Measurements from ENCODE around the gene MBD6. TPM values are rescaled to one million over a fixed set of nuclear protein-coding genes. Genes with fewer than 3 reads are reported as not detected.

Gene MBD6
- total RNA-seq, 1 experiment from 2014 or later = 78.4 TPM

DNA sequence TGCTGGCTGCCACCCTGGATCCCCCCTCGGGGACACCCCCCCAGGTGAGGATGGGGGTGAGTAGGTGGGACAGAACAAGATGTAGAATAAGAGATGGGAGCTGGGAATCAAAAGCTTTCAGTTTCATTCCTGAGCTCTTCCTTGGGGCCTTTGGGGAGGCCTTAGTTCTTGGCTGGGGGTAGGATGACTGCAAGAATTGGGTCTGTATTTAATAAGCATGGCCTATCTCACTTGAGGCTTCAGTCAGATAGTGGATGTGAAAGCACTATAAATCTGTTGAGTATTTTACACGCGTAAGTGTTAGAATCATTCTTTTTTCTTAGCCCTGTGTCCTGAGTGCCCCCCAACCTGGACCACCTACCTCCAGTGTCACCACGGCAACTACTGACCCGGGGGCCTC, 4.6 kb downstream of the MBD6 start:
- peaks cover 14% of the 10 kb centered on the region; the same call in 1 of the 2 replicates for H4K20me1 ChIP-seq (ENCODE audit: insufficient read depth)
- H3K4me3 ChIP-seq = no peak overlapping the region
- H3K4me2 ChIP-seq = no peak overlapping the region
- H3K36me3 ChIP-seq (ENCODE audit: low read depth) = peaks cover 11% of the 10 kb centered on the region; the same call in 1 of the 2 replicates
- H3K9me2 ChIP-seq (ENCODE audit: insufficient read depth) = no peaks in the 10 kb centered on the region
- no peak overlapping the region for H3K27ac ChIP-seq
- no peaks in the 10 kb centered on the region for H3K9me3 ChIP-seq (ENCODE audit: insufficient read depth, low read depth)
- POLR2A ChIA-PET (ENCODE audit: unreplicated experiment) = interaction anchor here (0.8 kb wide), 1 partner anchor 11 kb away, joined by 12 read pairs; no protein-coding TSS in a partner anchor
- H3F3A ChIP-seq (ENCODE audit: insufficient read depth, low read depth) = peaks cover 28% of the 10 kb centered on the region
- peaks cover 25% of the 10 kb centered on the region for H3K79me2 ChIP-seq (ENCODE audit: low read depth)
- peaks cover 10% of the 10 kb centered on the region; the same call in 1 of the 2 replicates for H3K4me1 ChIP-seq (replicated peaks; ENCODE audit: insufficient read depth)
- no TSS peak for BruUV-seq (replicated peaks)
- H2AFZ ChIP-seq = no peak overlapping the region
- CTCF ChIA-PET = no interaction called here
- no peak for DNase-seq
- intact Hi-C loops (cut with micrococcal nuclease; ENCODE audit: unreplicated experiment) = no loop called here
- H3K27me3 ChIP-seq (ENCODE audit: insufficient read depth, low read depth) = no peaks in the 10 kb centered on the region
- TF ChIP-seq, protein P1, sequence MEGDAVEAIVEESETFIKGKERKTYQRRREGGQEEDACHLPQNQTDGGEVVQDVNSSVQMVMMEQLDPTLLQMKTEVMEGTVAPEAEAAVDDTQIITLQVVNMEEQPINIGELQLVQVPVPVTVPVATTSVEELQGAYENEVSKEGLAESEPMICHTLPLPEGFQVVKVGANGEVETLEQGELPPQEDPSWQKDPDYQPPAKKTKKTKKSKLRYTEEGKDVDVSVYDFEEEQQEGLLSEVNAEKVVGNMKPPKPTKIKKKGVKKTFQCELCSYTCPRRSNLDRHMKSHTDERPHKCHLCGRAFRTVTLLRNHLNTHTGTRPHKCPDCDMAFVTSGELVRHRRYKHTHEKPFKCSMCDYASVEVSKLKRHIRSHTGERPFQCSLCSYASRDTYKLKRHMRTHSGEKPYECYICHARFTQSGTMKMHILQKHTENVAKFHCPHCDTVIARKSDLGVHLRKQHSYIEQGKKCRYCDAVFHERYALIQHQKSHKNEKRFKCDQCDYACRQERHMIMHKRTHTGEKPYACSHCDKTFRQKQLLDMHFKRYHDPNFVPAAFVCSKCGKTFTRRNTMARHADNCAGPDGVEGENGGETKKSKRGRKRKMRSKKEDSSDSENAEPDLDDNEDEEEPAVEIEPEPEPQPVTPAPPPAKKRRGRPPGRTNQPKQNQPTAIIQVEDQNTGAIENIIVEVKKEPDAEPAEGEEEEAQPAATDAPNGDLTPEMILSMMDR (conservative IDR thresholded peaks at IDR 0.05) = no peak
- no peak for TF ChIP-seq EZH2 (IDR thresholded peaks at IDR 0.05; ENCODE audit: low read depth)

DNA sequence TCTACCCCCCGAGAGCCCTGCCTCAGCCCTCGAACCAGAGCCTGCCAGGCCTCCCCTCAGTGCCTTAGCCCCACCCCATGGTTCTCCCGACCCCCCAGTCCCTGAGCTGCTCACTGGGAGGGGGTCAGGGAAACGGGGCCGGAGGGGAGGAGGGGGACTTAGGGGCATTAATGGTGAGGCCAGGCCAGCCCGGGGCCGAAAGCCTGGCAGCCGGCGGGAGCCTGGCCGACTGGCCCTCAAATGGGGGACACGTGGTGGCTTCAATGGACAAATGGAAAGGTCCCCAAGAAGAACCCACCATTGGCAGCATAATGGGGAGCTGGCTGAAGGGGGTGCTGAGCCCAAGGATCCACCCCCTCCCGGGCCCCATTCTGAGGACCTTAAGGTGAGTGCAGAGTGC, 5.6 kb downstream of the MBD6 start:
- H3K9me3 ChIP-seq (ENCODE audit: insufficient read depth, low read depth) = no peaks in the 10 kb centered on the region
- H2AFZ ChIP-seq = no peak overlapping the region
- ChIA-PET CTCF (interaction anchor here (0.6 kb wide), 1 partner anchor 55 kb away, joined by 6 read pairs; no protein-coding TSS in a partner anchor), POLR2A (ENCODE audit: unreplicated experiment) (interaction anchor here (0.8 kb wide), 1 partner anchor 12 kb away, joined by 12 read pairs; no protein-coding TSS in a partner anchor)
- peaks cover 27% of the 10 kb centered on the region for H3F3A ChIP-seq (ENCODE audit: insufficient read depth, low read depth)
- no peak overlapping the region for H3K27ac ChIP-seq
- DNase-seq = no peak
- TF ChIP-seq EZH2 (IDR thresholded peaks at IDR 0.05; ENCODE audit: low read depth) = no peak
- TF ChIP-seq, protein P1 (conservative IDR thresholded peaks at IDR 0.05) = no peak
- no peak overlapping the region for H3K4me3 ChIP-seq
- no TSS peak for BruUV-seq (replicated peaks)
- no peaks in the 10 kb centered on the region for H3K27me3 ChIP-seq (ENCODE audit: insufficient read depth, low read depth)
- peaks cover 24% of the 10 kb centered on the region for H3K79me2 ChIP-seq (ENCODE audit: low read depth)
- peaks cover 10% of the 10 kb centered on the region; the same call in 1 of the 2 replicates for H3K4me1 ChIP-seq (replicated peaks; ENCODE audit: insufficient read depth)
- peaks cover 19% of the 10 kb centered on the region for H3K36me3 ChIP-seq (ENCODE audit: low read depth)
- H3K4me2 ChIP-seq = no peak overlapping the region
- no peaks in the 10 kb centered on the region for H3K9me2 ChIP-seq (ENCODE audit: insufficient read depth)
- intact Hi-C loops (cut with micrococcal nuclease; ENCODE audit: unreplicated experiment) = no loop called here
- peaks cover 13% of the 10 kb centered on the region; the same call in 1 of the 2 replicates for H4K20me1 ChIP-seq (ENCODE audit: insufficient read depth)

GRCh38 chr12:57528831-57529555, 6.4 kb downstream of the MBD6 start:
- Histone ChIP-seq H3K36me3 (ENCODE audit: low read depth) (peaks cover 23% of the 10 kb centered on the region), H3K4me1 (replicated peaks; ENCODE audit: insufficient read depth) (peaks cover 6% of the 10 kb centered on the region; the same call in 1 of the 2 replicates), H3K27ac (no peak overlapping the region), H3K4me2 (no peak overlapping the region), H3K4me3 (no peak overlapping the region), H3K9me3 (ENCODE audit: insufficient read depth, low read depth) (no peaks in the 10 kb centered on the region), H3K9me2 (ENCODE audit: insufficient read depth) (no peaks in the 10 kb centered on the region), H2AFZ (no peak overlapping the region), H3K79me2 (ENCODE audit: low read depth) (peaks cover 16% of the 10 kb centered on the region), H3F3A (ENCODE audit: insufficient read depth, low read depth) (peaks cover 27% of the 10 kb centered on the region), H3K27me3 (ENCODE audit: insufficient read depth, low read depth) (no peaks in the 10 kb centered on the region), H4K20me1 (ENCODE audit: insufficient read depth) (peaks cover 5% of the 10 kb centered on the region; the same call in 1 of the 2 replicates)
- DNase-seq = no peak
- TF ChIP-seq EZH2 (IDR thresholded peaks at IDR 0.05; ENCODE audit: low read depth) = no peak
- TF ChIP-seq, protein P1 (conservative IDR thresholded peaks at IDR 0.05) = no peak
- ChIA-PET CTCF (no interaction called here), POLR2A (ENCODE audit: unreplicated experiment) (interaction anchor here (0.6 kb wide), 1 partner anchor 87 kb away, joined by 5 read pairs; no protein-coding TSS in a partner anchor)
- no TSS peak for BruUV-seq (replicated peaks)
- intact Hi-C loops (cut with micrococcal nuclease; ENCODE audit: unreplicated experiment) = no loop called here
